22Rv1 (cell line): ENCODE results near the gene PKNOX2.

Source experiments
- ZFX ChIP-seq: fragments of 450-650 bp; IDR thresholded peaks from 2 replicates; pipeline ENCODE4 v1.6.1; 2017; ENCODE audit warnings: antibody characterized with exemption, borderline replicate concordance
- TF ChIP-seq, protein P1 (sequence below): fragments of 450-650 bp; IDR thresholded peaks from 2 replicates; pipeline ENCODE4 v1.5.1; 2017; ENCODE audit warnings: mild to moderate bottlenecking

DNA sequence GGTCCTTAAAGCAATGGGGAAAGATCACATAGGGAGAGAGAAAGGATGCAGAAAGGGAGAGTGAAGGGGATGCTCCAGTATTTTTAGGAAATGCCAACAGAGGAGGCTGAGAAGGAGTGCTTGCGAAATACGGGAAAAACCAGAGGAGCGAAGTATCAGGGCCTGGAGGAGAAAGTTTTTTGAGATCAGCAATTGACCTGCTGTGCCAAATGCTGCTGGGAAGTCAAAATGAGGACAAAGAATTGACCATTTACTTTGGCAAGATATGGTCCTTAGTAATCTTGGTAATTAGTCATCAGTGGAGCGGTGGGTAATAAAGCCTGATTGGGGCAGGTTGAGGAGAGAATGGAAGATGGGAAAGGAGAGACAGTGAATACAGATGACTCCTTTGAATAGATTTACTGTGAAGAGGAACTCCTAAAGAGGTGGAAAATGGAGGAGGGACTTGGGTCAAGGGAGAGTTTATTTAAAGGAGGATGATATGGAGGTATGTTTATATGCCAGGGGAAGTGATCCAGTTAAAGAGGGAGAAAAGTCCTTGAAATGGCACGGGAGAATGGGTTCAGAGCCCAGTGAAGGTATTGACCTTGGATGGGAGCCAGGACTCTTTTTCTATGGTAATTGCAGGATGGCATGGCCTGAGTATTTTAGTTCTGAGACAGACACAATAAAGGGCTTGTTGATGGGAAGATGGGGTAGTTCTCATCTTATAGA lies 111.5 kb downstream of the PKNOX2 start:
- TF ChIP-seq, protein P1, sequence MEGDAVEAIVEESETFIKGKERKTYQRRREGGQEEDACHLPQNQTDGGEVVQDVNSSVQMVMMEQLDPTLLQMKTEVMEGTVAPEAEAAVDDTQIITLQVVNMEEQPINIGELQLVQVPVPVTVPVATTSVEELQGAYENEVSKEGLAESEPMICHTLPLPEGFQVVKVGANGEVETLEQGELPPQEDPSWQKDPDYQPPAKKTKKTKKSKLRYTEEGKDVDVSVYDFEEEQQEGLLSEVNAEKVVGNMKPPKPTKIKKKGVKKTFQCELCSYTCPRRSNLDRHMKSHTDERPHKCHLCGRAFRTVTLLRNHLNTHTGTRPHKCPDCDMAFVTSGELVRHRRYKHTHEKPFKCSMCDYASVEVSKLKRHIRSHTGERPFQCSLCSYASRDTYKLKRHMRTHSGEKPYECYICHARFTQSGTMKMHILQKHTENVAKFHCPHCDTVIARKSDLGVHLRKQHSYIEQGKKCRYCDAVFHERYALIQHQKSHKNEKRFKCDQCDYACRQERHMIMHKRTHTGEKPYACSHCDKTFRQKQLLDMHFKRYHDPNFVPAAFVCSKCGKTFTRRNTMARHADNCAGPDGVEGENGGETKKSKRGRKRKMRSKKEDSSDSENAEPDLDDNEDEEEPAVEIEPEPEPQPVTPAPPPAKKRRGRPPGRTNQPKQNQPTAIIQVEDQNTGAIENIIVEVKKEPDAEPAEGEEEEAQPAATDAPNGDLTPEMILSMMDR: no peak
- TF ChIP-seq ZFX: no peak
